AG04450 (cell line): ENCODE results near the gene DNAH10. TPM values are rescaled to one million over a fixed set of nuclear protein-coding genes. Genes with fewer than 3 reads are reported as not detected.

Source experiments
- CTCF ChIA-PET: fragments of 300-600, 350-600 bp; formaldehyde crosslinking; extraction: SDS; loops from one replicate; lab custom pipeline; 2022; ENCODE audit warnings: antibody characterized with exemption, inconsistent platforms; lab: Charles Lee
- POLR2A ChIA-PET: fragments of 350-600 bp; formaldehyde crosslinking; extraction: SDS; loops from one replicate; lab custom pipeline; 2021; ENCODE audit warnings: antibody characterized with exemption, inconsistent platforms; lab: Yijun Ruan, JAX
- DNase-seq: peaks from one replicate; pipeline ENCODE4 v3.0.0-alpha.2; 2011; ENCODE audit warnings: low read depth, low spot score
- H3K27ac ChIP-seq: one replicate; pipeline ENCODE4 v1.5.1; 2012; ENCODE audit warnings: low read depth, low read length, control low read depth
- H3K27me3 ChIP-seq: one replicate; pipeline ENCODE4 v1.6.0; 2012; ENCODE audit warnings: low read length; ENCODE audit not compliant: control insufficient read depth, insufficient read depth
- H3K4me3 ChIP-seq: 2 replicates; pipeline ENCODE4 v1.5.1; 2011; ENCODE audit warnings: mild to moderate bottlenecking, low read depth, low read length, control low read depth
- H3K9me3 ChIP-seq: 2 replicates; pipeline ENCODE4 v1.5.1; 2012; ENCODE audit warnings: low read length; ENCODE audit not compliant: control insufficient read depth, insufficient read depth
- CTCF ChIP-seq: IDR thresholded peaks from 2 replicates; pipeline ENCODE4 v1.5.1; 2011; ENCODE audit warnings: low read depth, low read length, control low read depth, inconsistent platforms
- polyA plus RNA-seq: library from polyadenylated mRNA; depleted of rRNA; stranded (reverse); fragments of >200 nt; gene quantifications from 2 replicates; pipeline ENCODE4 v1.2.3, GENCODE V29; 2011

The DNAH10 gene
- polyA plus RNA-seq, 1 experiment: 9.1 TPM

- Histone ChIP-seq H3K9me3 (no peaks in the 10 kb centered on the region; the same call in 1 of the 2 replicates), H3K27me3 (no peaks in the 10 kb centered on the region), H3K4me3 (no peak overlapping the region), H3K27ac (no peak overlapping the region)
- CTCF ChIA-PET: no interaction called here
- TF ChIP-seq CTCF: no peak
- DNase-seq: no peak
- POLR2A ChIA-PET: no interaction called here
Measured at GRCh38 chr12:123748661-123749060, 13.4 kb upstream of the DNAH10 start.

GRCh38 chr12:123749355-123749754 is 12.7 kb upstream of the DNAH10 start:
- no peak for TF ChIP-seq CTCF
- Histone ChIP-seq H3K27ac (no peak overlapping the region), H3K4me3 (no peak overlapping the region), H3K27me3 (no peaks in the 10 kb centered on the region), H3K9me3 (no peaks in the 10 kb centered on the region; the same call in 1 of the 2 replicates)
- ChIA-PET POLR2A (no interaction called here), CTCF (interaction anchor here (0.5 kb wide), 1 partner anchor 57 kb away, joined by 7 read pairs; no protein-coding TSS in a partner anchor)
- no peak for DNase-seq

- Histone ChIP-seq H3K4me3 (no peak overlapping the region), H3K27me3 (no peaks in the 10 kb centered on the region), H3K27ac (no peak overlapping the region), H3K9me3 (no peaks in the 10 kb centered on the region)
- CTCF ChIA-PET: no interaction called here
- no peak for DNase-seq
- no peak for TF ChIP-seq CTCF
- POLR2A ChIA-PET: no interaction called here
Measured at GRCh38 chr12:123750159-123750656, 11.9 kb upstream of the DNAH10 start.

- ChIA-PET CTCF (no interaction called here), POLR2A (no interaction called here)
- no peak for TF ChIP-seq CTCF
Measured at GRCh38 chr12:123752046-123752445, 10.1 kb upstream of the DNAH10 start.

GRCh38 chr12:123754041-123754772 is 7.9 kb upstream of the DNAH10 start:
- POLR2A ChIA-PET: no interaction called here
- Histone ChIP-seq H3K27ac (no peak overlapping the region), H3K27me3 (no peaks in the 10 kb centered on the region), H3K4me3 (no peak overlapping the region), H3K9me3 (no peaks in the 10 kb centered on the region)
- no peak for DNase-seq
- CTCF ChIA-PET: no interaction called here
- no peak for TF ChIP-seq CTCF

More at GRCh38 chr12:123752046-123752445, 10.1 kb upstream of the DNAH10 start:
- no peak for DNase-seq
- no peaks in the 10 kb centered on the region for H3K9me3 ChIP-seq
- H3K4me3 ChIP-seq: no peak overlapping the region
- H3K27ac ChIP-seq: no peak overlapping the region
- no peaks in the 10 kb centered on the region for H3K27me3 ChIP-seq
